GM23338 (cell line): ENCODE results near the gene PLA2G4B. TPM values are rescaled to one million over a fixed set of nuclear protein-coding genes. Genes with fewer than 3 reads are reported as not detected.

Source experiments
- ATAC-seq: fragments of 200-7000 bp; cut with Tn5 transposase; 3 replicates; pipeline ENCODE4 v1.9.1; 2020
- DNase-seq: peaks from one replicate; pipeline ENCODE4 v3.0.0-alpha.2; 2015; ENCODE audit warnings: low spot score
- H2AFZ ChIP-seq: fragments of 200-600 bp; sonication (generic); 2 replicates; pipeline ENCODE4 v1.8.0; 2016; ENCODE audit warnings: antibody characterized with exemption, mild to moderate bottlenecking, moderate library complexity
- H3F3A ChIP-seq: fragments of 200-600 bp; sonication (generic); replicated peaks from 2 replicates; pipeline ENCODE4 v1.8.0; 2017; ENCODE audit warnings: antibody characterized with exemption, mixed run types, low read depth
- H3K27ac ChIP-seq: fragments of 200-600 bp; sonication (generic); 2 replicates; pipeline ENCODE4 v1.6.1; 2016; ENCODE audit warnings: low read depth
- H3K27me3 ChIP-seq: fragments of 200-600 bp; sonication (generic); 2 replicates; pipeline ENCODE4 v1.8.0; 2016; ENCODE audit warnings: mild to moderate bottlenecking, mixed run types, moderate library complexity; ENCODE audit not compliant: insufficient read depth
- H3K36me3 ChIP-seq: fragments of 200-600 bp; sonication (generic); 2 replicates; pipeline ENCODE4 v1.8.0; 2016; ENCODE audit warnings: mild to moderate bottlenecking; ENCODE audit not compliant: insufficient read depth
- H3K4me1 ChIP-seq: fragments of 200-600 bp; sonication (generic); 2 replicates; pipeline ENCODE4 v1.8.0; 2016; ENCODE audit warnings: mild to moderate bottlenecking, moderate library complexity; ENCODE audit not compliant: insufficient read depth
- H3K4me2 ChIP-seq: fragments of 200-600 bp; sonication (generic); 2 replicates; pipeline ENCODE4 v1.7.1; 2017; ENCODE audit warnings: mixed run types
- H3K4me3 ChIP-seq: fragments of 200-600 bp; sonication (generic); 2 replicates; pipeline ENCODE4 v1.6.1; 2016; ENCODE audit warnings: mixed run types
- H3K79me2 ChIP-seq: fragments of 200-600 bp; sonication (generic); replicated peaks from 2 replicates; pipeline ENCODE4 v1.8.0; 2017; ENCODE audit warnings: mild to moderate bottlenecking; ENCODE audit not compliant: insufficient read depth
- H3K9me2 ChIP-seq: fragments of 200-600 bp; sonication (generic); 2 replicates; pipeline ENCODE4 v1.8.0; 2017; ENCODE audit not compliant: insufficient read depth
- H4K20me1 ChIP-seq: fragments of 200-600 bp; sonication (generic); replicated peaks from 2 replicates; pipeline ENCODE4 v1.8.0; 2017; ENCODE audit warnings: mild to moderate bottlenecking; ENCODE audit not compliant: insufficient read depth
- H3K27ac Mint-ChIP-seq: 2 replicates; pipeline ENCODE4 v1.8.0; 2020; ENCODE audit warnings: inconsistent platforms, mild to moderate bottlenecking, moderate library complexity, mixed read lengths
- H3K27me3 Mint-ChIP-seq: 3 replicates; pipeline ENCODE4 v1.8.0; 2022; ENCODE audit warnings: low read depth, mild to moderate bottlenecking, moderate library complexity, mixed read lengths, inconsistent platforms; ENCODE audit not compliant: insufficient read depth, poor library complexity
- H3K36me3 Mint-ChIP-seq: 3 replicates; pipeline ENCODE4 v1.8.0; 2021; ENCODE audit warnings: low read depth, mild to moderate bottlenecking, inconsistent platforms, moderate library complexity, mixed read lengths
- H3K4me1 Mint-ChIP-seq: 3 replicates; pipeline ENCODE4 v1.8.0; 2020; ENCODE audit warnings: mild to moderate bottlenecking, inconsistent platforms, mixed read lengths
- H3K4me3 Mint-ChIP-seq: 3 replicates; pipeline ENCODE4 v1.8.0; 2021; ENCODE audit warnings: moderate library complexity, mild to moderate bottlenecking, inconsistent platforms, mixed read lengths
- H3K9me3 Mint-ChIP-seq: 3 replicates; pipeline ENCODE4 v1.8.0; 2020; ENCODE audit warnings: moderate library complexity, mild to moderate bottlenecking, inconsistent platforms, mixed read lengths
- CREB1 ChIP-seq: fragments of 250-450 bp; sonication (Bioruptor Pico); IDR thresholded peaks from 2 replicates; pipeline ENCODE4 v1.5.0; 2020; ENCODE audit warnings: low read depth, mild to moderate bottlenecking, moderate library complexity
- ETS1 ChIP-seq: IDR thresholded peaks from 2 replicates; pipeline ENCODE4 v1.6.1; 2016; ENCODE audit warnings: antibody characterized with exemption
- EZH2 ChIP-seq: fragments of 200-600 bp; sonication (generic); IDR thresholded peaks from one replicate; pipeline ENCODE4 v1.8.0; 2017; ENCODE audit warnings: antibody characterized with exemption, mild to moderate bottlenecking, low read depth; ENCODE audit not compliant: unreplicated experiment
- EZH2phosphoT487 ChIP-seq: fragments of 200-600 bp; sonication (generic); IDR thresholded peaks from one replicate; pipeline ENCODE4 v1.8.1; 2018; ENCODE audit warnings: antibody characterized with exemption; ENCODE audit not compliant: unreplicated experiment
- JUNB ChIP-seq: IDR thresholded peaks from one replicate; pipeline ENCODE4 v1.6.1; 2016; ENCODE audit warnings: antibody characterized with exemption; ENCODE audit not compliant: unreplicated experiment
- NANOG ChIP-seq: IDR thresholded peaks from 2 replicates; pipeline ENCODE4 v1.6.1; 2016; ENCODE audit warnings: antibody characterized with exemption, borderline replicate concordance
- POLR2AphosphoS5 ChIP-seq: IDR thresholded peaks from 2 replicates; pipeline ENCODE4 v1.6.1; 2016; ENCODE audit warnings: antibody characterized with exemption, low read depth
- REST ChIP-seq: IDR thresholded peaks from one replicate; pipeline ENCODE4 v1.6.1; 2018; ENCODE audit warnings: antibody characterized with exemption; ENCODE audit not compliant: unreplicated experiment
- STAT1 ChIP-seq: IDR thresholded peaks from one replicate; pipeline ENCODE4 v1.6.1; 2016; ENCODE audit warnings: antibody characterized with exemption; ENCODE audit not compliant: unreplicated experiment
- ZNF114 ChIP-seq: fragments of 250-450 bp; sonication (Bioruptor Pico); IDR thresholded peaks from 2 replicates; pipeline ENCODE4 v1.5.0; 2020; ENCODE audit warnings: mild to moderate bottlenecking, moderate library complexity
- ZNF331 ChIP-seq: fragments of 250-450 bp; sonication (Bioruptor Pico); IDR thresholded peaks from 2 replicates; pipeline ENCODE4 v1.5.0; 2020; ENCODE audit warnings: low read depth, mild to moderate bottlenecking, moderate library complexity
- ZNF462 ChIP-seq: fragments of 250-450 bp; sonication (Bioruptor Pico); IDR thresholded peaks from 2 replicates; pipeline ENCODE4 v1.5.0; 2020; ENCODE audit warnings: mild to moderate bottlenecking, moderate library complexity
- long read RNA-seq: library from polyadenylated mRNA; unstranded; transcript quantifications from one replicate; pipeline ENCODE4 v2.0.0, GENCODE V29; 2020; ENCODE audit not compliant: unreplicated experiment
- polyA plus RNA-seq: library from polyadenylated mRNA; unstranded; fragments of >200 nt; fragmentation: Nextera tagmentation; extraction: Ambion mirVana; gene quantifications from 2 replicates; pipeline ENCODE4 v1.2.1, GENCODE V29; 2016
- total RNA-seq: library from RNA; depleted of rRNA; stranded (reverse); fragments of >200 nt; shearing (Covaris generic); gene quantifications from 2 replicates; pipeline ENCODE4 v1.2.3, GENCODE V29; 2014; rRNA removed

PLA2G4B gene
- total RNA-seq (3.4 and 4.4 TPM in 2 replicates), polyA plus RNA-seq (9.5 and 9.6 TPM in 2 replicates)
- long read RNA-seq = 0 reads

- H3K27me3 ChIP-seq = no peaks in the 10 kb centered on the region
- H3K4me1 Mint-ChIP-seq = no peaks in the 10 kb centered on the region; the same call in 2 of the 3 replicates
- peaks cover 7% of the 10 kb centered on the region for H3K27me3 Mint-ChIP-seq
- no peak for ATAC-seq
- no peaks in the 10 kb centered on the region; the same call in 1 of the 2 replicates for H4K20me1 ChIP-seq
- H2AFZ ChIP-seq = no peak within 1 kb of the TSS
- no peaks in the 10 kb centered on the region for H3K9me2 ChIP-seq
- no peaks in the 10 kb centered on the region for H3F3A ChIP-seq
- no peaks in the 10 kb centered on the region for H3K9me3 Mint-ChIP-seq
- H3K4me3 Mint-ChIP-seq = no peak within 1 kb of the TSS
- no peak within 1 kb of the TSS for H3K4me3 ChIP-seq
- no peaks in the 10 kb centered on the region for H3K36me3 ChIP-seq
- no peaks in the 10 kb centered on the region for H3K4me1 ChIP-seq
- no peaks in the 10 kb centered on the region for H3K79me2 ChIP-seq
- TF ChIP-seq REST (no peak), EZH2phosphoT487 (no peak), ZNF462 (CRISPR knock-in tag) (no peak), STAT1 (no peak), ZNF331 (CRISPR knock-in tag) (no peak), POLR2AphosphoS5 (no peak), ZNF114 (CRISPR knock-in tag) (no peak), ETS1 (no peak), NANOG (no peak), EZH2 (no peak), JUNB (no peak), CREB1 (CRISPR knock-in tag) (no peak)
- DNase-seq = no peak
- no peak within 1 kb of the TSS for H3K27ac Mint-ChIP-seq
- H3K36me3 Mint-ChIP-seq = peaks cover 10% of the 10 kb centered on the region; the same call in 2 of the 3 replicates
- H3K4me2 ChIP-seq = no peak within 1 kb of the TSS
- H3K27ac ChIP-seq = no peak within 1 kb of the TSS
Observed at GRCh38 chr15:41838400-41838897, at the start of gene PLA2G4B. TSS of gene PLA2G4B (plus strand) at chr15:41838847. CDS start at chr15:41838914, 67 bp downstream.
